ENCODE data around the gene ANKS1A.

DNA sequence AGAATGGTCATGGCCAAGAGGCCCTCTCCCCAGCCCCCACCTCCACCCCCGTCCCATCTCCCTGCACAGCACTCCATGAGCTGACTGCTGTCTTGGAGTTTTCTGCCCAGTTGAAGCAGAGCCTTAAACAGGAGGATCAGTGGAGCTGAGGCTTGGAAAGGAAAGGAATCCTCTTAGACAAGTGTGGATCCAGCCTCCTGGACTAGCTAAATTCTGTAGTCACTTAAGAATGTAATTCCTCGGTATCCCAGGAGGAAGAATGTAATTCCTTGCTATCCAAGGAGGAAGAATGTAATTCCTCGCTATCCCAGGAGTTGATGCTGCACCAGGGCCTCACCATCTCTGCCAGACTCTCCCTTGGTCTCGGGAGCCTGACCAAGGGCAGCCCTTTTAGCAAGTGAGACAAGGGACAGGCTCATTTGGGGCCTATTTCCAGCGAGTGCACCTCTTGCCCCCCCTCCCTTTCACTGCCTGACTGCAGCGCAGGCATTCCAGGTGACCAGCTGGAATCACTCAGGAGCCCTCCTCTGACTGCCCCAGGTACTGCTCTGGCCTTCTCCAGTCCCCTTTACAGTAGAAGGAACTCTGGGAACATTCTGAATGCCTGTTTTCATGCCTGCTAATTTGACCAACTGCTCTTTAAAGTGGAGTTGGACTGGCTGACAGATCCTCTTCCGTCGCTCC lies 175.8 kb downstream of the ANKS1A start:
- TF ChIP-seq SUZ12 (IDR thresholded peaks at IDR 0.05; ENCODE audit: extremely low read depth, insufficient read depth, insufficient read length) (no peak), YY1 (IDR thresholded peaks at IDR 0.05; ENCODE audit: insufficient read depth, insufficient read length) (no peak), ZNF274 (IDR thresholded peaks at IDR 0.05; ENCODE audit: low read depth, low read length) (no peak)
